DOHH2 (cell line): ENCODE data around the gene AGPAT1.

ENCODE experiments used
- H3F3A ChIP-seq: fragments of 200-600 bp; sonication (generic), shearing (Covaris generic); 2 replicates; pipeline ENCODE4 v1.6.0; 2016; ENCODE audit warnings: antibody characterized with exemption, mild to moderate bottlenecking; ENCODE audit not compliant: control insufficient read depth, insufficient read depth
- H3K27ac ChIP-seq: fragments of 200-600 bp; sonication (generic); 2 replicates; pipeline ENCODE4 v1.5.1; 2014; ENCODE audit warnings: low read depth, mild to moderate bottlenecking, low read length, moderate library complexity
- H3K27me3 ChIP-seq: fragments of 200-600 bp; sonication (generic); 2 replicates; pipeline ENCODE4 v1.6.1; 2014; ENCODE audit warnings: mild to moderate bottlenecking, low read length, mixed read lengths; ENCODE audit not compliant: control insufficient read depth
- H3K36me3 ChIP-seq: fragments of 200-600 bp; sonication (generic); 2 replicates; pipeline ENCODE4 v1.6.1; 2014; ENCODE audit warnings: mild to moderate bottlenecking, low read length, moderate library complexity, mixed read lengths; ENCODE audit not compliant: control insufficient read depth
- H3K4me1 ChIP-seq: fragments of 200-600 bp; sonication (generic); 2 replicates; pipeline ENCODE4 v1.6.1; 2014; ENCODE audit warnings: mild to moderate bottlenecking, low read length, mixed read lengths; ENCODE audit not compliant: control insufficient read depth
- H3K4me2 ChIP-seq: fragments of 200-600 bp; sonication (generic); 2 replicates; pipeline ENCODE4 v1.6.0; 2014; ENCODE audit warnings: mild to moderate bottlenecking, low read length, moderate library complexity
- H3K4me3 ChIP-seq: fragments of 200-600 bp; sonication (generic); 2 replicates; pipeline ENCODE4 v1.5.1; 2014; ENCODE audit warnings: mild to moderate bottlenecking, low read length, mixed read lengths
- H3K79me2 ChIP-seq: fragments of 200-600 bp; sonication (generic); 2 replicates; pipeline ENCODE4 v1.6.1; 2014; ENCODE audit warnings: mild to moderate bottlenecking, low read length, mixed read lengths; ENCODE audit not compliant: control insufficient read depth
- H3K9me2 ChIP-seq: fragments of 200-600 bp; sonication (generic); replicated peaks from 2 replicates; pipeline ENCODE4 v1.6.1; 2014; ENCODE audit warnings: mild to moderate bottlenecking, low read length, mixed read lengths; ENCODE audit not compliant: control insufficient read depth
- H3K9me3 ChIP-seq: fragments of 200-600 bp; sonication (generic); 2 replicates; pipeline ENCODE4 v1.6.1; 2014; ENCODE audit warnings: antibody characterized with exemption, low read length, mixed read lengths; ENCODE audit not compliant: control insufficient read depth, insufficient read depth
- H4K20me1 ChIP-seq: fragments of 200-600 bp; sonication (generic); 2 replicates; pipeline ENCODE4 v1.6.0; 2014; ENCODE audit warnings: low read depth, mild to moderate bottlenecking, antibody characterized with exemption, low read length, moderate library complexity; ENCODE audit not compliant: control insufficient read depth, insufficient read depth
- EZH2phosphoT487 ChIP-seq: fragments of 200-600 bp; sonication (generic); IDR thresholded peaks from 2 replicates; pipeline ENCODE4 v1.6.1; 2017; ENCODE audit warnings: borderline replicate concordance, mild to moderate bottlenecking, antibody characterized with exemption, low read length, moderate library complexity, mixed read lengths
- TF ChIP-seq, protein P1 (sequence below): fragments of 200-600 bp; sonication (generic); IDR thresholded peaks from one replicate; pipeline ENCODE4 v1.5.1; 2014; ENCODE audit warnings: antibody characterized with exemption, mild to moderate bottlenecking, low read depth, low read length; ENCODE audit not compliant: poor library complexity, severe bottlenecking

The AGPAT1 gene

DNA sequence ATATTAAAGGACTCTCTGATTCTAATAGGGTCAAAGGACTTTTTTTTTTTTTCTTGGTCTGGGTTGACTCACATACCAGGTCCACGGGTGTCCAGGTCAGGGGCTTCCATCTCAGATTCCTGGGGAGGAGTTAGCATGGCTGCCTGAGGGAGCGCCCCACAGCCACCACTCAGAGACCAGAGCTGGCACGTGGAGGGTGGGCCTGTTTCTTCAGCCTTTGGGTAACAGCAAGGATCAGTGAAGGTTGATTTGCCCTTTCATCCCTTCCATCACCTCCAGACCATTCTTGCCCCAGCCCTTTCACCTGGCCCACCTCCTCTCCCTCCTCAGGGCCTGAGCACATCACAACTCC, 22.4 kb upstream of the AGPAT1 start:
- H3K79me2 ChIP-seq: peaks cover 6% of the 10 kb centered on the region
- no peak overlapping the region for H3K4me3 ChIP-seq
- no peaks in the 10 kb centered on the region for H3K9me2 ChIP-seq
- H3K27me3 ChIP-seq: no peaks in the 10 kb centered on the region
- no peak overlapping the region for H3K27ac ChIP-seq
- H3K4me1 ChIP-seq: peaks cover 43% of the 10 kb centered on the region
- no peaks in the 10 kb centered on the region for H3K9me3 ChIP-seq
- TF ChIP-seq, protein P1, sequence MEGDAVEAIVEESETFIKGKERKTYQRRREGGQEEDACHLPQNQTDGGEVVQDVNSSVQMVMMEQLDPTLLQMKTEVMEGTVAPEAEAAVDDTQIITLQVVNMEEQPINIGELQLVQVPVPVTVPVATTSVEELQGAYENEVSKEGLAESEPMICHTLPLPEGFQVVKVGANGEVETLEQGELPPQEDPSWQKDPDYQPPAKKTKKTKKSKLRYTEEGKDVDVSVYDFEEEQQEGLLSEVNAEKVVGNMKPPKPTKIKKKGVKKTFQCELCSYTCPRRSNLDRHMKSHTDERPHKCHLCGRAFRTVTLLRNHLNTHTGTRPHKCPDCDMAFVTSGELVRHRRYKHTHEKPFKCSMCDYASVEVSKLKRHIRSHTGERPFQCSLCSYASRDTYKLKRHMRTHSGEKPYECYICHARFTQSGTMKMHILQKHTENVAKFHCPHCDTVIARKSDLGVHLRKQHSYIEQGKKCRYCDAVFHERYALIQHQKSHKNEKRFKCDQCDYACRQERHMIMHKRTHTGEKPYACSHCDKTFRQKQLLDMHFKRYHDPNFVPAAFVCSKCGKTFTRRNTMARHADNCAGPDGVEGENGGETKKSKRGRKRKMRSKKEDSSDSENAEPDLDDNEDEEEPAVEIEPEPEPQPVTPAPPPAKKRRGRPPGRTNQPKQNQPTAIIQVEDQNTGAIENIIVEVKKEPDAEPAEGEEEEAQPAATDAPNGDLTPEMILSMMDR: no peak
- no peak for TF ChIP-seq EZH2phosphoT487
- H3K4me2 ChIP-seq: no peak overlapping the region
- H4K20me1 ChIP-seq: no peaks in the 10 kb centered on the region
- peaks cover 23% of the 10 kb centered on the region for H3F3A ChIP-seq
- peaks cover 3% of the 10 kb centered on the region; the same call in 1 of the 2 replicates for H3K36me3 ChIP-seq

DNA sequence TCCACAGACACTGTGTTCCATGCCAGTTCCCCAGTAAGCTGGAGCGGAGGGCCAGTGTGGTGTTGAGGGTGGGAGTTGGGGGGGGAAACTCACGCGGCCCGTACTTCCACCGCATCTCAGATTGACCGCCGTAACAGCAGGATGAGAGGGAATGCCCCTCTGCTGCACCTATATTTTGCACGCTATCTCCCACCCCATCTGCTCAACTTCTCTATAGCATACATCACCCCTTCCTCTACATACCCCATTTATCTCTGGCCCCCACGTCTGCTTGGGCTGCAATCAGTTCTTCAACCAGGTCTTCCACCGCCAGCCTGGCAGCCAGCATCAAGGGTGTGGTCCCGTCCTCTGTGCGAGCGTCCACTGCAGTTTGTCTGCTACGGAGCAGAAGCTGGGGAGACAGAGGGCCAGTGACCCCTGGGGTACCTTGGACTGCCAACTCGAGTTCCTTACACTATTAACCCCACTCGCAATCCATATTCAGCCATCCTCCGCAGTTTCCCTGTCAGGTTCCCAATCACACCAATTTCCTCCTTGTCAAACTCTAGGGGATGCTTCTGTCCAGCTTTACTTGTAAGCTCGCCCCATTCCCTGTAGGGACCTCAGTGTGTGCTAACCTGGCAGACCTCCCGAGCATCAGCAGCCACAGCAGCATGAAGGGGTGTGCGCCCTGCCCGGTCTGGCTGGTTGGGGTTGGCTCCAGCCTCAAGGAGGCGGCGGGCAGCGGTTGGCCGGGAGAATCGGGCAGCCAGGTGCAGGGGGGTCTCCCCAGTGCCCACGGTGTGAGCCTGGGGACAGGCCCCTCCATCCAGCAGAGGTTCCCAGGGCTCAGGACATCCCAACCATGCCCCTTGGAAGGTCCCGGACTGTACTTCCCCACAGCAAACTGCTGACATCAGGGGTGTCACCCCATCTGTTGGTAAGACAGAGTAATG, 21.1 kb upstream of the AGPAT1 start:
- Histone ChIP-seq H3K4me2 (peak overlapping the region; percentile 96), H3K4me3 (peak overlapping the region; percentile 97), H3K27me3 (no peaks in the 10 kb centered on the region), H3K79me2 (peaks cover 15% of the 10 kb centered on the region), H4K20me1 (no peaks in the 10 kb centered on the region), H3K9me2 (no peaks in the 10 kb centered on the region), H3K36me3 (peaks cover 7% of the 10 kb centered on the region), H3K9me3 (no peaks in the 10 kb centered on the region), H3K4me1 (peaks cover 50% of the 10 kb centered on the region), H3K27ac (peak overlapping the region; percentile 85), H3F3A (peaks cover 24% of the 10 kb centered on the region)
- TF ChIP-seq EZH2phosphoT487: no peak
- TF ChIP-seq, protein P1: peak; percentile 20

DNA sequence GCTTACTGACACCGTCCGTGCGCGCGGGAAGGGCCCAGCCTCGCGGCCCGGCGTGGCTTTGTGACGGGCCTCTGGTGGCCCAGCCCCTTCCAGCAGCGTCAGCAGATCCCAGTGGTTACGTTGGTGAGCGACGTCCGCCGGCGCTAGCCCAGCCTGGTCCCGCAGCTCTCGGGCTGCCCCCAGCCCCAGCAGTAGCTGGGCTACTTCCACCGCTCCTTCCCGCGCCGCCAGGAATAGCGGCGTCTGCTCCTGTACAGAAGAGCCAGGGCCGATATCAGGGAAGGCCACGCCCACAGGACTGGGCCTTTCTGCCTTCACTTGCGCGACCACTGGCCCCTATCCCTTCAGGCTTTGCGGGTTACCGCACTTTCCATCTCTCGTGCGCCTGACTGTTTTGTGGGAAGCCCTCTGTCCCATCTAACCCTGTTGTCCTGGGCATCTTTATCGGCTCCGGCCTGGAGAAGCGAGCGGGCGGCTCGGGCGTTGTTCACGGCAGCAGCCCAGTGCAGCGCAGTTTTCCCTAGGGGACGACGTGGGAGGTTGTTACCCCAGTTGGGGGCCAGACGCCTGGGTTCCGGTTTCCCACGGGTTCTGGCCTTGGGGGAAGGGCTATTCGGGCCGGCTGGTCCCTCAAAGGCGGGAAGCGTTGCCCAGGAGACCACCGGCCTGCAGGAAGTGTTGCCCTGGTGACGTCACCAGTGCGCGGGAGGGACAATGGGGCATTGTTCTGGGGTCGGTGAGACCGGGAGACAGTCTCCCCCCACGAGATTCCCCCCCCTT, 20.2 kb upstream of the AGPAT1 start:
- H3K9me2 ChIP-seq: no peaks in the 10 kb centered on the region
- no peaks in the 10 kb centered on the region for H4K20me1 ChIP-seq
- H3K36me3 ChIP-seq: peaks cover 14% of the 10 kb centered on the region
- peaks cover 24% of the 10 kb centered on the region for H3K79me2 ChIP-seq
- no peaks in the 10 kb centered on the region for H3K27me3 ChIP-seq
- peak overlapping the region; percentile 85 for H3K27ac ChIP-seq
- H3K4me1 ChIP-seq: peaks cover 58% of the 10 kb centered on the region
- no peaks in the 10 kb centered on the region for H3K9me3 ChIP-seq
- no peak for TF ChIP-seq EZH2phosphoT487
- TF ChIP-seq, protein P1: no peak
- peaks cover 26% of the 10 kb centered on the region for H3F3A ChIP-seq
- peak overlapping the region; percentile 96 for H3K4me2 ChIP-seq
- peak overlapping the region; percentile 97 for H3K4me3 ChIP-seq
